ENCODE measurements around the gene SSH3. TPM values are rescaled to one million over a fixed set of nuclear protein-coding genes. Genes with fewer than 3 reads are reported as not detected.

The SSH3 gene
- total and polyA plus RNA-seq, 2 of the 4 experiments (the other 2 are of a cell fraction), result 7.3 to 26.7 TPM

DNA sequence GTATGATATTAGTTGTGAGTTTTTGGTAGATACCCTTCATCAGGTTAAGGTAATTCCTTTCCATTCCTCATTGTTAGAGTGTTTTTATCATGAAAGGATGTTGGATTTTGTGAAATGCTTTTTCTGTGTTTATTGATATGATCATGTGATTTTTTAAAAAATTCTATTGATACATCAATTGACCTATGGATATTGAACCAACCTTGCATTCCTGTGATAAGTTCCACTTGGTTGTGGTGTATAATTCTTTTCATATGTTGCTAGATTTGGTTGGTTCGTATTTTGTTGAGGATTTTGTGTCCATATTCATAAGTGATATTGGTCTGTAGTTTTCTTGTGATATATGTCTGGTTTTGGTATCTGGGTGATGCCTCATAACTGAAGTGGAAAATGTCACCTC lies 7.5 kb upstream of the SSH3 start:
- Histone ChIP-seq H3K79me1 (ENCODE audit: low read depth in 1 of 2, low read length in 2 of 2) (peaks cover 14 to 57% of the 10 kb centered on the region in 2 experiments), H3K14ac (replicated peaks; ENCODE audit: low read depth, low read length) (no peak overlapping the region), H2AK5ac (ENCODE audit: low read depth, low read length) (no peak overlapping the region), H3K27me3 (ENCODE audit: control insufficient read depth, insufficient read depth, low read length) (no peaks in the 10 kb centered on the region), H2BK20ac (ENCODE audit: low read depth, low read length) (no peak overlapping the region), H2BK5ac (ENCODE audit: low read depth, low read length, poor library complexity, severe bottlenecking) (no peak overlapping the region), H2AK9ac (replicated peaks; ENCODE audit: low read depth, low read length, poor library complexity) (no peak overlapping the region), H2AFZ (replicated peaks; ENCODE audit: low read length, poor library complexity) (no peak overlapping the region), H3K4me3 (ENCODE audit: insufficient read depth, low read depth, low read length) (no peak overlapping the region), H3K36me3 (ENCODE audit: control insufficient read depth, insufficient read depth, low read length) (peaks cover 46% of the 10 kb centered on the region), H3K9ac (ENCODE audit: low read depth, low read length) (no peak overlapping the region), H3K56ac (ENCODE audit: extremely low read depth, insufficient read depth, low read length) (no peak overlapping the region), H3K23ac (ENCODE audit: low read depth, low read length) (no peak overlapping the region), H3K27ac (ENCODE audit: insufficient read depth, low read length) (no peak overlapping the region), H4K20me1 (ENCODE audit: insufficient read depth, low read length) (peaks cover 15% of the 10 kb centered on the region), H3K4me1 (ENCODE audit: control insufficient read depth, insufficient read depth, low read length) (peaks cover 6% of the 10 kb centered on the region), H3K4me2 (ENCODE audit: low read depth, low read length) (no peak overlapping the region), H3K9me3 (ENCODE audit: control insufficient read depth, insufficient read depth, low read length) (peaks cover 2% of the 10 kb centered on the region; the same call in 1 of the 2 replicates), H3K18ac (ENCODE audit: low read depth, low read length) (no peak overlapping the region), H3K4ac (ENCODE audit: low read depth, low read length) (no peak overlapping the region), H2BK15ac (ENCODE audit: low read depth, low read length) (no peak overlapping the region), H4K5ac (ENCODE audit: low read depth, low read length) (no peak overlapping the region), H2BK120ac (ENCODE audit: low read depth, low read length) (no peak overlapping the region), H3K9me1 (ENCODE audit: insufficient read depth, low read length) (peaks cover 10% of the 10 kb centered on the region), H4K8ac (ENCODE audit: low read depth in 2 of 2, low read length in 2 of 2) (no peak overlapping the region), H4K91ac (ENCODE audit: insufficient read depth, low read depth, low read length) (no peak overlapping the region)
- dilution Hi-C loops (cut with HindIII; ENCODE audit: low sequenced_read_pairs, unreplicated experiment), result no loop called here
- ATAC-seq (ENCODE audit: low read depth) (no peak), DNase-seq (no peak)
- no TSS peak for BruUV-seq (replicated peaks)
- WGBS, 2 experiments (ENCODE audit: extremely low coverage in 2 of 2, insufficient read length in 1 of 2), result 100% methylated on average over 1 of the region's 1 CpG; no CpG with 5 or more reads in 1 of the 2 experiments
- intact Hi-C loops (cut with micrococcal nuclease), result no loop called here
- TF ChIP-seq RAD21 (IDR thresholded peaks at IDR 0.05; ENCODE audit: low read length) (no peak), MXI1 (IDR thresholded peaks at IDR 0.05; ENCODE audit: borderline replicate concordance, low read depth, low read length) (no peak), RFX5 (IDR thresholded peaks at IDR 0.05; ENCODE audit: low read depth, low read length) (no peak), SMC3 (IDR thresholded peaks at IDR 0.05; ENCODE audit: low read depth, low read length) (no peak), MAZ (IDR thresholded peaks at IDR 0.05; ENCODE audit: borderline replicate concordance, low read depth, low read length) (no peak), MAFK (IDR thresholded peaks at IDR 0.05; ENCODE audit: low read depth, low read length) (no peak), CEBPB (IDR thresholded peaks at IDR 0.05; ENCODE audit: low read depth, low read length) (no peak), CHD1 (IDR thresholded peaks at IDR 0.05; ENCODE audit: low read depth, low read length) (no peak), POLR2A (IDR thresholded peaks at IDR 0.05; ENCODE audit: low read depth, low read length) (no peak), BHLHE40 (IDR thresholded peaks at IDR 0.05; ENCODE audit: low read depth, low read length) (no peak), FOS (IDR thresholded peaks at IDR 0.05; ENCODE audit: low read depth, low read length) (no peak), RCOR1 (IDR thresholded peaks at IDR 0.05; ENCODE audit: insufficient replicate concordance, low read length) (no peak), NFE2L2 (IDR thresholded peaks at IDR 0.05; ENCODE audit: low read depth, low read length) (no peak)
- TF ChIP-seq, protein P1, sequence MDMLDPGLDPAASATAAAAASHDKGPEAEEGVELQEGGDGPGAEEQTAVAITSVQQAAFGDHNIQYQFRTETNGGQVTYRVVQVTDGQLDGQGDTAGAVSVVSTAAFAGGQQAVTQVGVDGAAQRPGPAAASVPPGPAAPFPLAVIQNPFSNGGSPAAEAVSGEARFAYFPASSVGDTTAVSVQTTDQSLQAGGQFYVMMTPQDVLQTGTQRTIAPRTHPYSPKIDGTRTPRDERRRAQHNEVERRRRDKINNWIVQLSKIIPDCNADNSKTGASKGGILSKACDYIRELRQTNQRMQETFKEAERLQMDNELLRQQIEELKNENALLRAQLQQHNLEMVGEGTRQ (IDR thresholded peaks at IDR 0.05; ENCODE audit: low read depth, low read length), result no peak
- TF ChIP-seq, protein P2, sequence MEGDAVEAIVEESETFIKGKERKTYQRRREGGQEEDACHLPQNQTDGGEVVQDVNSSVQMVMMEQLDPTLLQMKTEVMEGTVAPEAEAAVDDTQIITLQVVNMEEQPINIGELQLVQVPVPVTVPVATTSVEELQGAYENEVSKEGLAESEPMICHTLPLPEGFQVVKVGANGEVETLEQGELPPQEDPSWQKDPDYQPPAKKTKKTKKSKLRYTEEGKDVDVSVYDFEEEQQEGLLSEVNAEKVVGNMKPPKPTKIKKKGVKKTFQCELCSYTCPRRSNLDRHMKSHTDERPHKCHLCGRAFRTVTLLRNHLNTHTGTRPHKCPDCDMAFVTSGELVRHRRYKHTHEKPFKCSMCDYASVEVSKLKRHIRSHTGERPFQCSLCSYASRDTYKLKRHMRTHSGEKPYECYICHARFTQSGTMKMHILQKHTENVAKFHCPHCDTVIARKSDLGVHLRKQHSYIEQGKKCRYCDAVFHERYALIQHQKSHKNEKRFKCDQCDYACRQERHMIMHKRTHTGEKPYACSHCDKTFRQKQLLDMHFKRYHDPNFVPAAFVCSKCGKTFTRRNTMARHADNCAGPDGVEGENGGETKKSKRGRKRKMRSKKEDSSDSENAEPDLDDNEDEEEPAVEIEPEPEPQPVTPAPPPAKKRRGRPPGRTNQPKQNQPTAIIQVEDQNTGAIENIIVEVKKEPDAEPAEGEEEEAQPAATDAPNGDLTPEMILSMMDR (conservative IDR thresholded peaks at IDR 0.05; ENCODE audit: low read depth, low read length), result no peak
- TF ChIP-seq, protein P3, sequence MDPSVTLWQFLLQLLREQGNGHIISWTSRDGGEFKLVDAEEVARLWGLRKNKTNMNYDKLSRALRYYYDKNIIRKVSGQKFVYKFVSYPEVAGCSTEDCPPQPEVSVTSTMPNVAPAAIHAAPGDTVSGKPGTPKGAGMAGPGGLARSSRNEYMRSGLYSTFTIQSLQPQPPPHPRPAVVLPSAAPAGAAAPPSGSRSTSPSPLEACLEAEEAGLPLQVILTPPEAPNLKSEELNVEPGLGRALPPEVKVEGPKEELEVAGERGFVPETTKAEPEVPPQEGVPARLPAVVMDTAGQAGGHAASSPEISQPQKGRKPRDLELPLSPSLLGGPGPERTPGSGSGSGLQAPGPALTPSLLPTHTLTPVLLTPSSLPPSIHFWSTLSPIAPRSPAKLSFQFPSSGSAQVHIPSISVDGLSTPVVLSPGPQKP (IDR thresholded peaks at IDR 0.05; ENCODE audit: borderline replicate concordance, low read depth, low read length), result no peak
- ChIA-PET CTCF (no interaction called here), POLR2A (ENCODE audit: unreplicated experiment) (no interaction called here)
- in situ Hi-C loops (cut with MboI; ENCODE audit: low sequenced_read_pairs), result no loop called here
